GM12878 (cell line): Measurements from ENCODE around the gene TMEM209. TPM values are rescaled to one million over a fixed set of nuclear protein-coding genes. Genes with fewer than 3 reads are reported as not detected.

Experiments used
- ATAC-seq: fragments of 200-7000 bp; cut with Tn5 transposase; 3 replicates; pipeline ENCODE4 v1.9.1; 2020; ENCODE audit warnings: mild to moderate bottlenecking, moderate library complexity
- BruUV-seq: library from RNA; stranded (reverse); fragments of 400-500 nt; replicated peaks from 2 replicates; lab custom pipeline; 2021; lab: Mats Ljungman, UMichigan
- CTCF ChIA-PET: fragments of 300-600 bp; sonication (Branson Sonifier 250); formaldehyde crosslinking; extraction: SDS; loops from one replicate; lab custom pipeline; 2021; ENCODE audit warnings: inconsistent platforms; lab: Yijun Ruan, JAX
- POLR2A ChIA-PET: fragments of 350-600 bp; formaldehyde crosslinking; extraction: SDS; loops from one replicate; lab custom pipeline; 2021; ENCODE audit warnings: inconsistent platforms; lab: Charles Lee
- RAD21 ChIA-PET: fragments of 300-600 bp; sonication (Branson Sonifier 250); formaldehyde crosslinking; loops from one replicate; lab custom pipeline; 2023; ENCODE audit warnings: antibody characterized with exemption; ENCODE audit not compliant: unreplicated experiment; lab: Charles Lee
- SMC1A ChIA-PET: fragments of 300-600 bp; sonication (Branson Sonifier 250); formaldehyde crosslinking; loops from one replicate; lab custom pipeline; 2023; ENCODE audit not compliant: unreplicated experiment, uncharacterized antibody; lab: Charles Lee
- DNase-seq: peaks from one replicate; pipeline ENCODE4 v3.0.0-alpha.2; 2011; ENCODE audit warnings: low read depth, low spot score
- FAIRE-seq: peaks from 3 replicates; lab custom pipeline; 2011; peaks lifted over from hg19 to GRCh38; lab: Jason Lieb, UNC
- H2AFZ ChIP-seq: 2 replicates; pipeline ENCODE4 v1.6.0; 2011; ENCODE audit warnings: low read depth, low read length, control low read depth; ENCODE audit not compliant: control insufficient read depth
- H3K27ac ChIP-seq: 2 replicates; pipeline ENCODE4 v1.5.1; 2011; ENCODE audit warnings: control low read depth; ENCODE audit not compliant: control insufficient read depth, insufficient read depth
- H3K27me3 ChIP-seq, 2 experiments: replicated peaks in 1 of 2; 2 replicates each; pipeline versions ENCODE4 v1.6.0 to v1.6.1; 2011; ENCODE audit warnings: low read length in 1 of 2; ENCODE audit not compliant: control insufficient read depth in 2 of 2, insufficient read depth in 2 of 2
- H3K36me3 ChIP-seq, 2 experiments: 2 replicates each; pipeline ENCODE4 v1.5.1; 2011; ENCODE audit warnings: low read length in 1 of 2; ENCODE audit not compliant: control insufficient read depth in 2 of 2, insufficient read depth in 2 of 2
- H3K4me1 ChIP-seq: 2 replicates; pipeline ENCODE4 v1.6.1; 2011; ENCODE audit warnings: mild to moderate bottlenecking, low read length, moderate library complexity, mixed read lengths; ENCODE audit not compliant: control insufficient read depth, insufficient read depth
- H3K4me2 ChIP-seq: 2 replicates; pipeline ENCODE4 v1.6.0; 2011; ENCODE audit warnings: control low read depth; ENCODE audit not compliant: control insufficient read depth, insufficient read depth
- H3K4me3 ChIP-seq: fragments of 200-600 bp; sonication (generic); 2 replicates; pipeline ENCODE4 v1.5.1; 2016
- H3K79me2 ChIP-seq: 2 replicates; pipeline ENCODE4 v1.6.0; 2011; ENCODE audit warnings: low read length; ENCODE audit not compliant: control insufficient read depth, insufficient read depth
- H3K9ac ChIP-seq: 2 replicates; pipeline ENCODE4 v1.8.0; 2011; ENCODE audit warnings: low read length, control low read depth, mixed read lengths; ENCODE audit not compliant: control insufficient read depth, insufficient read depth
- H3K9me3 ChIP-seq: replicated peaks from 3 replicates; pipeline ENCODE4 v1.5.1; 2011; ENCODE audit warnings: mild to moderate bottlenecking, low read length; ENCODE audit not compliant: control insufficient read depth, insufficient read depth
- H4K20me1 ChIP-seq: 2 replicates; pipeline ENCODE4 v1.6.0; 2011; ENCODE audit not compliant: control insufficient read depth, insufficient read depth
- BHLHE40 ChIP-seq, 2 experiments: fragments of 450-650 bp in 1 of 2; IDR thresholded peaks; 2 replicates each; pipeline ENCODE4 v1.6.1; 2011 to 2017; ENCODE audit warnings: low read depth in 2 of 2, borderline replicate concordance in 1 of 2, improper control_type of control experiment in 1 of 2, low read length in 1 of 2, mild to moderate bottlenecking in 1 of 2
- CHD2 ChIP-seq: IDR thresholded peaks from 2 replicates; pipeline ENCODE4 v1.6.1; 2011; ENCODE audit warnings: low read depth, low read length, improper control_type of control experiment, borderline replicate concordance
- GABPA ChIP-seq: IDR thresholded peaks from 2 replicates; pipeline ENCODE4 v1.6.1; 2014; ENCODE audit warnings: antibody characterized with exemption, low read depth, mild to moderate bottlenecking, inconsistent platforms
- MYB ChIP-seq: fragments of 150-350 bp; IDR thresholded peaks from 2 replicates; pipeline ENCODE4 v1.6.1; 2014; ENCODE audit warnings: mild to moderate bottlenecking, low read depth, low read length, borderline replicate concordance
- NR2F1 ChIP-seq: fragments of 450-650 bp; conservative IDR thresholded peaks from 2 replicates; pipeline ENCODE4 v1.6.1; 2017; ENCODE audit warnings: mild to moderate bottlenecking
- POLR2A ChIP-seq: IDR thresholded peaks from 2 replicates; pipeline ENCODE4 v1.6.1; 2011; ENCODE audit warnings: low read depth, mild to moderate bottlenecking, low read length
- RAD51 ChIP-seq: fragments of 450-650 bp; IDR thresholded peaks from 2 replicates; pipeline ENCODE4 v1.6.1; 2016; ENCODE audit warnings: moderate library complexity, mild to moderate bottlenecking, inconsistent platforms
- YY1 ChIP-seq: IDR thresholded peaks from 2 replicates; pipeline ENCODE4 v1.6.1; 2011; ENCODE audit warnings: low read depth, mild to moderate bottlenecking, low read length
- WGBS: methylation state at CpG from one replicate; pipeline ENCODE4 v1.1.6; 2016; ENCODE audit warnings: low lambda C conversion rate; ENCODE audit not compliant: insufficient replicate concordance, insufficient coverage; ENCODE audit errors: missing lambda C conversion rate; 5-methylcytosine and 5-hydroxymethylcytosine counted together
- in situ Hi-C: fragments of 300-500 bp; cut with MboI; formaldehyde crosslinking; loops from 9 replicates; pipeline ENCODE4 v1.14.3; 2018; ENCODE audit warnings: mixed read lengths
- intact Hi-C: fragments of 100-400 bp; cut with micrococcal nuclease; formaldehyde crosslinking; loops from one replicate; pipeline ENCODE4 v1.14.2; 2022; ENCODE audit not compliant: unreplicated experiment
- polyA plus RNA-seq, 11 experiments: library from polyadenylated mRNA; depleted of rRNA in 4 of 11; unstranded in 6 of 11; stranded (reverse) in 5 of 11; fragments of >200 nt; fragmentation: Nextera tagmentation in 4 of 11; fragmentation: Illumina TruSeq in 1 of 11; extraction: Ambion mirVana in 4 of 11; extraction: Trizol in 1 of 11; gene quantifications; 1 replicate in 1 of 11; 2 replicates in 10 of 11; pipeline versions ENCODE4 v1.2.1 to v1.2.3, GENCODE V29; 2011 to 2016; ENCODE audit warnings: inconsistent platforms in 2 of 11, missing spikeins in 2 of 11, low read depth in 1 of 11
- total RNA-seq, 4 experiments: library from RNA; depleted of rRNA in 3 of 4; stranded (reverse); fragments of >200 nt in 3 of 4; fragmentation: Illumina TruSeq in 1 of 4; extraction: Trizol in 1 of 4; gene quantifications; 2 replicates each; pipeline versions ENCODE4 v1.2.1 to v1.2.3, GENCODE V29; 2013 to 2021

Gene TMEM209
- total and polyA plus RNA-seq, 10 of the 15 experiments (the other 5 are each of a cell fraction or from before 2014, with no cell fraction given), result 22.1 to 41.2 (median 35.1) TPM

- no peak for TF ChIP-seq POLR2A
- no peak for TF ChIP-seq BHLHE40 (IDR thresholded peaks at IDR 0.05; ENCODE audit: borderline replicate concordance in 1 of 2, low read depth in 2 of 2, low read length in 1 of 2)
- no peak for TF ChIP-seq NR2F1
- no peak for TF ChIP-seq RAD51
- TF ChIP-seq GABPA, result no peak
- no peak for TF ChIP-seq YY1
- TF ChIP-seq MYB, result no peak
- no peak for TF ChIP-seq CHD2
- in situ Hi-C loops, result no loop called here
- Histone ChIP-seq H3K79me2 (no peaks in the 10 kb centered on the region), H3K36me3 (peaks cover 2 to 18% of the 10 kb centered on the region in 2 experiments), H3K9ac (no peak overlapping the region), H3K4me3 (no peak overlapping the region), H3K27ac (no peak overlapping the region), H3K27me3 (no peaks in the 10 kb centered on the region), H3K9me3 (no peaks in the 10 kb centered on the region), H4K20me1 (no peaks in the 10 kb centered on the region), H3K4me1 (peaks cover 10% of the 10 kb centered on the region), H3K4me2 (no peak overlapping the region), H2AFZ (no peak overlapping the region)
- FAIRE-seq, result no peak
- CTCF ChIA-PET, result interaction anchor here (0.6 to 1.5 kb wide), 3 partner anchors 13 to 565 kb away, joined by 3 to 6 read pairs (median 4); no protein-coding TSS in a partner anchor
- no peak for ATAC-seq
- SMC1A ChIA-PET, result interaction anchor here (1.5 to 7.2 kb wide), 2 partner anchors 8 to 109 kb away, joined by 6 to 35 read pairs; no protein-coding TSS in a partner anchor
- DNase-seq, result no peak
- intact Hi-C loops, result no loop called here
- WGBS, result 47% methylated on average over 9 of the region's 9 CpGs
- POLR2A ChIA-PET, result no interaction called here
- no TSS peak for BruUV-seq
- RAD21 ChIA-PET, result interaction anchor here (1.3 kb wide), 1 partner anchor 108 kb away, joined by 5 read pairs; no protein-coding TSS in a partner anchor
These were observed 24.5 kb downstream of the TMEM209 start for GRCh38 chr7:130180571-130181262.
